ENCODE results near the gene MOB3A.
A peak's percentile ranks its signal among the peaks of the same experiment; 100 is the strongest.

The MOB3A gene

DNA sequence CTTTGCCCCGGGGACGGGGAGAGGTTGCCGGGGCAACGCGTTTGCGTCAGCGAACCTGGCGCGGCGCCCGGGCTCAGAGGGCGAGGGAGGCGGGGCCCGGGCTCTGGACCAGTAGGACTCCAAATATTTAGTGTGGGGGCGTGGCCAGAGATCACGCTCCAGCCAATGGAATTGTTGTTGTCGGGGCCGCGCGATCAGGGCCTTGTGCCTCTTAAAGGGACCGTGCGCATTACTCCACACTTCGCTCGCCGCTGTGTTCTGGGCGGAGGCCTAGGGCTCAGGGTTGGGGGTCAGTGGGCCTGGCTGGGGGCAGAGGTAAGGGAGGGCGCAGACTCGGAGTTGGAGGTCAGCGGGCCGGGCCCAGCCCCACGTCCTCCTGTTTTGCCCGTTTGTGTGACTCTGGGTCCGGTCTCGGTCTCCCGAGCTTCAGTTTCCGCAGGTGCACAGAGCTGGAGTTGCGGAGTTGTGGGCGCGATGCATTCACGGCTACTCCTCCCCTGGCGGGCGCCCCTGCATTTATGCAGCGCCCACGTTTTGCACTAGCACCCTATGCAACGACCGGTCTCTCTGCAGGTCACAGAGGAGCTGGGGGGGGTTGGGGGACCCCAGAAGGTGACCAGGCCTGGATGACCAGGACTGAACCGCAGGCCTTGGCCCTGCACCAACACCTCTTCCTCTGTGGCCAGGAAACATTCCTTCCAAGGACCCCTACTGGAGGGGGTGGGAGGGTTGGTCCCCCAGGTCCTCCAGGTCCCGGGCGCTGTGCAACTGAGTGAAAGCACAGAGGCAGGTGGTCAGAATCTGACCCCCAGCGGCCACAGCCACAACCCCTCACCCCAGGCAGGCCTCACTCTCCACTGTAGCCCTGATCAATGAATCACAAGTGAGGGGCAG lies 34.4 kb downstream of the MOB3A start (continued):
- TF ChIP-seq GLIS1 (tag by site-specific recombination; IDR thresholded peaks at IDR 0.05) (peak; percentile 25; the same call in 1 of the 2 replicates), ZNF701 (tag by site-specific recombination; IDR thresholded peaks at IDR 0.05) (no peak), ZBTB11 (tag by site-specific recombination; conservative IDR thresholded peaks at IDR 0.05; ENCODE audit: low read depth) (peak; percentile 14; the same call in 1 of the 2 replicates), ZNF677 (tag by site-specific recombination; IDR thresholded peaks at IDR 0.05) (no peak), ZSCAN18 (tag by site-specific recombination; IDR thresholded peaks at IDR 0.05) (no peak), REST (tag by site-specific recombination; IDR thresholded peaks at IDR 0.05) (no peak), ZNF654 (tag by site-specific recombination; IDR thresholded peaks at IDR 0.05; ENCODE audit: low read depth) (no peak), ZBTB7A (tag by site-specific recombination; IDR thresholded peaks at IDR 0.05; ENCODE audit: low read depth) (no peak), KLF8 (tag by site-specific recombination; IDR thresholded peaks at IDR 0.05) (peak; percentile 21), IKZF3 (tag by site-specific recombination; IDR thresholded peaks at IDR 0.05) (no peak), ZNF596 (tag by site-specific recombination; IDR thresholded peaks at IDR 0.05) (no peak), ZFHX2 (tag by site-specific recombination; conservative IDR thresholded peaks at IDR 0.05) (peak; percentile 57), ZNF146 (tag by site-specific recombination; IDR thresholded peaks at IDR 0.05) (0 out of 2 replicates have a peak, but pooled peaks have one; percentile 27), ZNF335 (tag by site-specific recombination; conservative IDR thresholded peaks at IDR 0.05) (peak; percentile 82), KLF16 (tag by site-specific recombination; IDR thresholded peaks at IDR 0.05) (0 out of 2 replicates have a peak, but pooled peaks have one; percentile 36), ZNF121 (tag by site-specific recombination; IDR thresholded peaks at IDR 0.05) (no peak), EGR2 (tag by site-specific recombination; IDR thresholded peaks at IDR 0.05; ENCODE audit: low read depth) (peak; percentile 27; the same call in 1 of the 2 replicates), ZNF549 (tag by site-specific recombination; IDR thresholded peaks at IDR 0.05) (no peak), OVOL3 (tag by site-specific recombination; IDR thresholded peaks at IDR 0.05) (no peak), ZNF174 (tag by site-specific recombination; IDR thresholded peaks at IDR 0.05) (no peak), ZNF221 (tag by site-specific recombination; IDR thresholded peaks at IDR 0.05; ENCODE audit: borderline replicate concordance) (no peak), MYNN (tag by site-specific recombination; IDR thresholded peaks at IDR 0.05; ENCODE audit: borderline replicate concordance) (no peak)
- TF ChIP-seq, protein P1, sequence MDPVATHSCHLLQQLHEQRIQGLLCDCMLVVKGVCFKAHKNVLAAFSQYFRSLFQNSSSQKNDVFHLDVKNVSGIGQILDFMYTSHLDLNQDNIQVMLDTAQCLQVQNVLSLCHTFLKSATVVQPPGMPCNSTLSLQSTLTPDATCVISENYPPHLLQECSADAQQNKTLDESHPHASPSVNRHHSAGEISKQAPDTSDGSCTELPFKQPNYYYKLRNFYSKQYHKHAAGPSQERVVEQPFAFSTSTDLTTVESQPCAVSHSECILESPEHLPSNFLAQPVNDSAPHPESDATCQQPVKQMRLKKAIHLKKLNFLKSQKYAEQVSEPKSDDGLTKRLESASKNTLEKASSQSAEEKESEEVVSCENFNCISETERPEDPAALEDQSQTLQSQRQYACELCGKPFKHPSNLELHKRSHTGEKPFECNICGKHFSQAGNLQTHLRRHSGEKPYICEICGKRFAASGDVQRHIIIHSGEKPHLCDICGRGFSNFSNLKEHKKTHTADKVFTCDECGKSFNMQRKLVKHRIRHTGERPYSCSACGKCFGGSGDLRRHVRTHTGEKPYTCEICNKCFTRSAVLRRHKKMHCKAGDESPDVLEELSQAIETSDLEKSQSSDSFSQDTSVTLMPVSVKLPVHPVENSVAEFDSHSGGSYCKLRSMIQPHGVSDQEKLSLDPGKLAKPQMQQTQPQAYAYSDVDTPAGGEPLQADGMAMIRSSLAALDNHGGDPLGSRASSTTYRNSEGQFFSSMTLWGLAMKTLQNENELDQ (tag by site-specific recombination; IDR thresholded peaks at IDR 0.05; ENCODE audit: low read depth) = no peak
- TF ChIP-seq, protein P2, sequence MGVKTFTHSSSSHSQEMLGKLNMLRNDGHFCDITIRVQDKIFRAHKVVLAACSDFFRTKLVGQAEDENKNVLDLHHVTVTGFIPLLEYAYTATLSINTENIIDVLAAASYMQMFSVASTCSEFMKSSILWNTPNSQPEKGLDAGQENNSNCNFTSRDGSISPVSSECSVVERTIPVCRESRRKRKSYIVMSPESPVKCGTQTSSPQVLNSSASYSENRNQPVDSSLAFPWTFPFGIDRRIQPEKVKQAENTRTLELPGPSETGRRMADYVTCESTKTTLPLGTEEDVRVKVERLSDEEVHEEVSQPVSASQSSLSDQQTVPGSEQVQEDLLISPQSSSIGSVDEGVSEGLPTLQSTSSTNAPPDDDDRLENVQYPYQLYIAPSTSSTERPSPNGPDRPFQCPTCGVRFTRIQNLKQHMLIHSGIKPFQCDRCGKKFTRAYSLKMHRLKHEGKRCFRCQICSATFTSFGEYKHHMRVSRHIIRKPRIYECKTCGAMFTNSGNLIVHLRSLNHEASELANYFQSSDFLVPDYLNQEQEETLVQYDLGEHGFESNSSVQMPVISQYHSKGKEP (tag by site-specific recombination; IDR thresholded peaks at IDR 0.05) = no peak
- TF ChIP-seq, protein P3, sequence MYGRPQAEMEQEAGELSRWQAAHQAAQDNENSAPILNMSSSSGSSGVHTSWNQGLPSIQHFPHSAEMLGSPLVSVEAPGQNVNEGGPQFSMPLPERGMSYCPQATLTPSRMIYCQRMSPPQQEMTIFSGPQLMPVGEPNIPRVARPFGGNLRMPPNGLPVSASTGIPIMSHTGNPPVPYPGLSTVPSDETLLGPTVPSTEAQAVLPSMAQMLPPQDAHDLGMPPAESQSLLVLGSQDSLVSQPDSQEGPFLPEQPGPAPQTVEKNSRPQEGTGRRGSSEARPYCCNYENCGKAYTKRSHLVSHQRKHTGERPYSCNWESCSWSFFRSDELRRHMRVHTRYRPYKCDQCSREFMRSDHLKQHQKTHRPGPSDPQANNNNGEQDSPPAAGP (tag by site-specific recombination; IDR thresholded peaks at IDR 0.05) = peak; percentile 55; the same call in 1 of the 2 replicates

All from HEK293 (cell line).